ENCODE results near the gene PRKCE. TPM values are rescaled to one million over a fixed set of nuclear protein-coding genes. Genes with fewer than 3 reads are reported as not detected.

PRKCE gene
- total RNA-seq, 1 experiment from 2014 or later, result 14.0 TPM

- no peaks in the 10 kb centered on the region for H3K9me3 ChIP-seq (ENCODE audit: control insufficient read depth, insufficient read depth, low read depth, low read length)
- no peaks in the 10 kb centered on the region; the same call in 1 of the 2 replicates for H3K36me3 ChIP-seq (ENCODE audit: control insufficient read depth, insufficient read depth, low read length)
- TF ChIP-seq TCF7L2 (IDR thresholded peaks at IDR 0.05; ENCODE audit: low read depth, low read length) (no peak), REST (IDR thresholded peaks at IDR 0.05; ENCODE audit: insufficient read depth in 1 of 2, low read depth in 2 of 2, low read length in 1 of 2) (no peak), SIN3A (IDR thresholded peaks at IDR 0.05; ENCODE audit: borderline replicate concordance, insufficient read depth, low read depth, low read length) (no peak), POLR2AphosphoS5 (IDR thresholded peaks at IDR 0.05; ENCODE audit: low read depth, low read length) (no peak), CTCF (IDR thresholded peaks at IDR 0.05) (no peak)
- peaks cover 16% of the 10 kb centered on the region; the same call in 1 of the 2 replicates for H3K4me1 ChIP-seq (ENCODE audit: control insufficient read depth, insufficient read depth, low read length)
- peak overlapping the region; percentile 75 for H3K27ac ChIP-seq (ENCODE audit: low read length)
- intact Hi-C loops (cut with micrococcal nuclease; ENCODE audit: unreplicated experiment), result no loop called here
- ChIA-PET POLR2A (interaction anchor here (0.7 to 1.2 kb wide), 3 partner anchors 137 to 275 kb away, joined by 3 read pairs; no protein-coding TSS in a partner anchor), CTCF (interaction anchor here (0.6 to 0.7 kb wide), 3 partner anchors 298 to 657 kb away, joined by 3 to 5 read pairs (median 4); no protein-coding TSS in a partner anchor)
- no TSS peak for BruUV-seq (replicated peaks)
- in situ Hi-C loops (cut with HindIII; ENCODE audit: low pct_unique_long_range_greater_than_20kb, low sequenced_read_pairs), result no loop called here
- peak overlapping the region; percentile 90 to 95 for H3K4me3 ChIP-seq (ENCODE audit: low read depth in 2 of 2, low read length in 2 of 2)
- DNase-seq (ENCODE audit: low read depth, low spot score) (no peak), ATAC-seq (peak; percentile 16; the same call in 1 of the 2 replicates)
- no peaks in the 10 kb centered on the region for H3K27me3 ChIP-seq (ENCODE audit: control insufficient read depth, insufficient read depth, low read length)
Measured at GRCh38 chr2:45652090-45653031, 886 bp downstream of the PRKCE start.

GRCh38 chr2:45653122-45653913 is 1.8 kb downstream of the PRKCE start:
- peaks cover 16% of the 10 kb centered on the region; the same call in 1 of the 2 replicates for H3K4me1 ChIP-seq (ENCODE audit: control insufficient read depth, insufficient read depth, low read length)
- no peaks in the 10 kb centered on the region for H3K27me3 ChIP-seq (ENCODE audit: control insufficient read depth, insufficient read depth, low read length)
- peak overlapping the region; percentile 12; the same call in 1 of the 2 replicates for H3K27ac ChIP-seq (ENCODE audit: low read length)
- intact Hi-C loops (cut with micrococcal nuclease; ENCODE audit: unreplicated experiment) (no loop called here), in situ Hi-C loops (cut with HindIII; ENCODE audit: low pct_unique_long_range_greater_than_20kb, low sequenced_read_pairs) (no loop called here)
- no peak for DNase-seq (ENCODE audit: low read depth, low spot score)
- peak overlapping the region; percentile 90 to 95 for H3K4me3 ChIP-seq (ENCODE audit: low read depth in 2 of 2, low read length in 2 of 2)
- POLR2A ChIA-PET, result no interaction called here
- ATAC-seq, result no peak
- TSS peak; percentile 62 for BruUV-seq (replicated peaks)
- no peaks in the 10 kb centered on the region for H3K9me3 ChIP-seq (ENCODE audit: control insufficient read depth, insufficient read depth, low read depth, low read length)
- no peak for TF ChIP-seq CTCF (IDR thresholded peaks at IDR 0.05)
- TF ChIP-seq REST (IDR thresholded peaks at IDR 0.05; ENCODE audit: insufficient read depth in 1 of 2, low read depth in 2 of 2, low read length in 1 of 2), result no peak
- no peak for TF ChIP-seq POLR2AphosphoS5 (IDR thresholded peaks at IDR 0.05; ENCODE audit: low read depth, low read length)
- TF ChIP-seq TCF7L2 (IDR thresholded peaks at IDR 0.05; ENCODE audit: low read depth, low read length), result no peak
- TF ChIP-seq SIN3A (IDR thresholded peaks at IDR 0.05; ENCODE audit: borderline replicate concordance, insufficient read depth, low read depth, low read length), result no peak
- CTCF ChIA-PET, result no interaction called here
- no peaks in the 10 kb centered on the region; the same call in 1 of the 2 replicates for H3K36me3 ChIP-seq (ENCODE audit: control insufficient read depth, insufficient read depth, low read length)
